ENCODE measurements around the gene CCDC34.

Gene CCDC34

GRCh38 chr11:27290261-27291050 lies 72.6 kb downstream of the CCDC34 start:
- DNase-seq (ENCODE audit: low read depth), result no peak
